ENCODE measurements around the gene SNAP29. TPM values are rescaled to one million over a fixed set of nuclear protein-coding genes. Genes with fewer than 3 reads are reported as not detected.

Gene SNAP29
- total RNA-seq, 1 experiment from 2014 or later, result 17.9 TPM

- H3K56ac ChIP-seq (ENCODE audit: insufficient read length, low read depth, low read length), result no peak overlapping the region
- peaks cover under 1% of the 10 kb centered on the region for H3K23me2 ChIP-seq (ENCODE audit: insufficient read length, low read depth, low read length, poor library complexity, severe bottlenecking)
- H3K4me3 Mint-ChIP-seq, result no peak overlapping the region
- TF ChIP-seq CTCF (conservative IDR thresholded peaks at IDR 0.05), result no peak
- no peak overlapping the region for H2BK5ac ChIP-seq (ENCODE audit: insufficient read length, low read length)
- peak overlapping the region in 1 of 3 experiments; percentile 54; a peak in 2 of 7 replicates for H3K27ac Mint-ChIP-seq
- no peak for DNase-seq
- no peak overlapping the region for H3K18ac ChIP-seq (ENCODE audit: insufficient read length, low read depth, low read length)
- H3K27me3 Mint-ChIP-seq (ENCODE audit: low read depth), result no peaks in the 10 kb centered on the region
- no peak overlapping the region for H3K4ac ChIP-seq (ENCODE audit: low read depth, low read length)
- H4K5ac ChIP-seq (ENCODE audit: insufficient read length, low read depth, low read length), result no peak overlapping the region
- H2BK120ac ChIP-seq (ENCODE audit: low read depth, low read length, poor library complexity, severe bottlenecking), result no peak overlapping the region
- no peak overlapping the region for H2AK5ac ChIP-seq (ENCODE audit: insufficient read length, low read length)
- no peak overlapping the region for H4K91ac ChIP-seq (ENCODE audit: insufficient read length, low read depth, low read length)
- no peak overlapping the region for H4K8ac ChIP-seq (replicated peaks; ENCODE audit: insufficient read length, low read depth, low read length)
- H3T11ph ChIP-seq (ENCODE audit: low read length), result no peak overlapping the region
- no peak overlapping the region for H2AFZ ChIP-seq (ENCODE audit: low read length)
- H3K23ac ChIP-seq (ENCODE audit: insufficient read length, low read depth, low read length), result no peak overlapping the region
- H3K79me2 ChIP-seq (ENCODE audit: insufficient read depth, low read length), result no peaks in the 10 kb centered on the region; the same call in 1 of the 2 replicates
- no peaks in the 10 kb centered on the region for H3K79me1 ChIP-seq (ENCODE audit: insufficient read depth, low read depth, low read length, poor library complexity, severe bottlenecking)
- H2BK20ac ChIP-seq (ENCODE audit: low read depth, low read length, poor library complexity, severe bottlenecking), result no peak overlapping the region
- no peak overlapping the region for H3K4me2 ChIP-seq (ENCODE audit: insufficient read depth, insufficient read length, low read length)
- no peak overlapping the region for H2BK15ac ChIP-seq (ENCODE audit: low read depth, low read length)
- H3K9me3 ChIP-seq (ENCODE audit: control insufficient read depth, low read depth, low read length), result no peaks in the 10 kb centered on the region
- no peak overlapping the region for H2BK12ac ChIP-seq (ENCODE audit: insufficient read length, low read depth, low read length)
- no peak overlapping the region for H3K27ac ChIP-seq (ENCODE audit: insufficient read length, low read depth, low read length)
- H3K4me1 Mint-ChIP-seq, result peaks cover 6% of the 10 kb centered on the region in 2 experiments
- H3K4me1 ChIP-seq (ENCODE audit: insufficient read depth, low read length), result peaks cover 5% of the 10 kb centered on the region; the same call in 1 of the 2 replicates
- no peak overlapping the region for H3K14ac ChIP-seq (ENCODE audit: insufficient read depth, low read length)
- no peaks in the 10 kb centered on the region; a peak in 1 of 7 replicates for H3K36me3 Mint-ChIP-seq (ENCODE audit: insufficient read depth in 1 of 3, low read depth in 3 of 3)
- no peak overlapping the region for H3K9ac ChIP-seq (ENCODE audit: extremely low read depth, insufficient read length, low read length)
- H4K20me1 ChIP-seq (ENCODE audit: control insufficient read depth, insufficient read depth, insufficient read length), result no peaks in the 10 kb centered on the region
- no peaks in the 10 kb centered on the region for H3K9me3 Mint-ChIP-seq
- H3K27me3 ChIP-seq (ENCODE audit: insufficient read depth, low read length), result no peaks in the 10 kb centered on the region
- WGBS (ENCODE audit: extremely low coverage, insufficient read length, low lambda C conversion rate), result no CpG with 5 or more reads among the region's 12 CpGs
Observed at GRCh38 chr22:20864186-20864908, 5.5 kb downstream of the SNAP29 start.

Measured in H9 (cell line).